OCI-M2 (cell line): ENCODE measurements around the gene PECR.

ENCODE experiments used
- DNase-seq: peaks from one replicate; lab custom pipeline; 2025; ENCODE audit not compliant: unreplicated experiment; lab: John Stamatoyannopoulos, UW

Gene PECR

GRCh38 chr2:216072473-216072872 lies 9.1 kb downstream of the PECR start:
- no peak for DNase-seq

GRCh38 chr2:216071111-216071851 lies 10.3 kb downstream of the PECR start:
- no peak for DNase-seq

GRCh38 chr2:216070195-216070594 lies 11.4 kb downstream of the PECR start:
- DNase-seq = no peak

- DNase-seq = no peak
These were observed 12.6 kb downstream of the PECR start for GRCh38 chr2:216069028-216069427.

- DNase-seq = no peak
These were observed 15.4 kb downstream of the PECR start for GRCh38 chr2:216066230-216066629.

GRCh38 chr2:216064665-216065064 lies 16.9 kb downstream of the PECR start:
- no peak for DNase-seq

GRCh38 chr2:216064014-216064630 lies 17.5 kb downstream of the PECR start:
- DNase-seq = no peak

- no peak for DNase-seq
These were observed 22.3 kb downstream of the PECR start for GRCh38 chr2:216059233-216059834.

GRCh38 chr2:216057688-216058193 lies 23.9 kb downstream of the PECR start:
- DNase-seq = no peak

- no peak for DNase-seq
These were observed 24.9 kb downstream of the PECR start for GRCh38 chr2:216056739-216057138.

GRCh38 chr2:216055680-216056079 lies 25.9 kb downstream of the PECR start:
- no peak for DNase-seq

- DNase-seq = no peak
These were observed 29.2 kb downstream of the PECR start for GRCh38 chr2:216052420-216052819.

- DNase-seq = no peak
These were observed 30.3 kb downstream of the PECR start for GRCh38 chr2:216051350-216051749.

- no peak for DNase-seq
These were observed 32.2 kb downstream of the PECR start for GRCh38 chr2:216049452-216049851.

- no peak for DNase-seq
These were observed 34.2 kb downstream of the PECR start for GRCh38 chr2:216047397-216047796.

GRCh38 chr2:216044883-216045486 lies 36.6 kb downstream of the PECR start:
- no peak for DNase-seq

- DNase-seq = no peak
These were observed 37.7 kb downstream of the PECR start for GRCh38 chr2:216043949-216044348.

GRCh38 chr2:216041438-216041837 lies 40.2 kb downstream of the PECR start:
- no peak for DNase-seq

- DNase-seq = no peak
These were observed 41.7 kb downstream of the PECR start for GRCh38 chr2:216039918-216040317.

- no peak for DNase-seq
These were observed 47.5 kb downstream of the PECR start for GRCh38 chr2:216034065-216034464.

- no peak for DNase-seq
These were observed 48.2 kb downstream of the PECR start for GRCh38 chr2:216033403-216033802.
